ENCODE data around the gene KLHL15.
"Not testable (repeated sequence)": the region's sequence is repeated elsewhere in the genome, so short reads cannot be mapped to it uniquely, and the experiment has no call there.

Gene KLHL15, protein sequence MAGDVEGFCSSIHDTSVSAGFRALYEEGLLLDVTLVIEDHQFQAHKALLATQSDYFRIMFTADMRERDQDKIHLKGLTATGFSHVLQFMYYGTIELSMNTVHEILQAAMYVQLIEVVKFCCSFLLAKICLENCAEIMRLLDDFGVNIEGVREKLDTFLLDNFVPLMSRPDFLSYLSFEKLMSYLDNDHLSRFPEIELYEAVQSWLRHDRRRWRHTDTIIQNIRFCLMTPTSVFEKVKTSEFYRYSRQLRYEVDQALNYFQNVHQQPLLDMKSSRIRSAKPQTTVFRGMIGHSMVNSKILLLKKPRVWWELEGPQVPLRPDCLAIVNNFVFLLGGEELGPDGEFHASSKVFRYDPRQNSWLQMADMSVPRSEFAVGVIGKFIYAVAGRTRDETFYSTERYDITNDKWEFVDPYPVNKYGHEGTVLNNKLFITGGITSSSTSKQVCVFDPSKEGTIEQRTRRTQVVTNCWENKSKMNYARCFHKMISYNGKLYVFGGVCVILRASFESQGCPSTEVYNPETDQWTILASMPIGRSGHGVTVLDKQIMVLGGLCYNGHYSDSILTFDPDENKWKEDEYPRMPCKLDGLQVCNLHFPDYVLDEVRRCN

DNA sequence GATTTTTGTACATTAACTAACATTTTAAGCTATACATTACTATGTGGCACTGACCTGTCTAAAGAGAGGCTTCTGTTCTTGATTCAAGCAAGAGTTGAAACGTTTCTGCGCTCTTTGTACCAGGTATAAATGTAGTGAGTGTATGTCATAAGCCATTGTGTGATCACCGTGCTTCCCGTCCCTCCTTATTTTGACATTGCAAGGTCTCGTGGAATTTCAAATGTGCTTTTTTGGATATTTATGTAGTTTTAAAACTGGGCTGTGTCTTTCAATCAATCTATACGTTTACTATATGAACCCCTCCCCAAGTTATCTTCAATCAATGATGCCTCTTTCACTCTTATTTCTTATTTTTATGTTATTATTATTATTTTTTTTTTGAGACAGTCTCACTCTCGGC lies at the start of gene KLHL15:
Gene KLHL15, minus strand, starts transcription at position 101 of the 400 bp plus-strand sequence. CDS start 20,493 bp downstream, outside the sequence.
- no peaks in the 10 kb centered on the region for H3K36me3 ChIP-seq (ENCODE audit: control insufficient read depth in 2 of 2, insufficient read depth in 2 of 2, low read length in 2 of 2)
- peak within 1 kb of the TSS; percentile 90 for H3K27ac ChIP-seq (ENCODE audit: low read length)
- peak within 1 kb of the TSS; percentile 28 to 79 for H3K4me3 ChIP-seq (ENCODE audit: low read length in 2 of 2)
- H3K27me3 ChIP-seq (ENCODE audit: control insufficient read depth in 1 of 2, insufficient read depth in 2 of 2, low read length in 2 of 2): peaks cover 0 to 4% of the 10 kb centered on the region in 2 donors
- peak within 1 kb of the TSS; percentile 49 to 87 for H3K9ac ChIP-seq (ENCODE audit: low read length in 2 of 2)
- H3K4me1 ChIP-seq (ENCODE audit: control insufficient read depth, insufficient read depth, low read length): peaks cover 2% of the 10 kb centered on the region
- H3K9me3 ChIP-seq (ENCODE audit: control insufficient read depth in 2 of 2, low read length in 2 of 2): no peaks in the 10 kb centered on the region

DNA sequence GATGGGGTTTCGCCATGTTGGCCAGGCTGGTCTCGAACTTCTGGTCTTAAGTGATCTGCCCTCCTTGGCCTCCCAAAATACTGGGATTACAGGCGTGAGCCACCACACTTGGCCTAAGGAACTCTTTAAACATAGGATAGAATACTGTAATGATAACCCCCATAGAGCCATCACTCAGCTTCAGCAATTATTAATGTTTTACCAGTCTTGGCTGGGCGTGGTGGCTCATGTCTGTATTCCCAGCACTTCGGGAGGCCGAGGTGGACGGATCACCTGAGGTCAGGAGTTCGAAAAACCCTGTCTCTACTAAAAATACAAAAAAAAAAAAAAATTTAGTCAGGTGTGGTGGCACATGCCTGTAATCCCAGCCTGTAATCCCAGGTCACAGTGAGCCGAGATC lies 42.9 kb upstream of the KLHL15 start:
- Histone ChIP-seq H3K27ac (ENCODE audit: low read length) (no peak overlapping the region), H3K4me3 (ENCODE audit: low read length in 2 of 2) (no peak overlapping the region), H3K36me3 (ENCODE audit: control insufficient read depth in 2 of 2, insufficient read depth in 2 of 2, low read length in 2 of 2) (peaks cover 7 to 27% of the 10 kb centered on the region in 2 donors), H3K9me3 (ENCODE audit: control insufficient read depth in 2 of 2, low read length in 2 of 2) (no peaks in the 10 kb centered on the region), H3K9ac (ENCODE audit: low read length in 2 of 2) (no peak overlapping the region), H3K27me3 (ENCODE audit: control insufficient read depth in 1 of 2, insufficient read depth in 2 of 2, low read length in 2 of 2) (no peaks in the 10 kb centered on the region), H3K4me1 (ENCODE audit: control insufficient read depth, insufficient read depth, low read length) (no peaks in the 10 kb centered on the region)

DNA sequence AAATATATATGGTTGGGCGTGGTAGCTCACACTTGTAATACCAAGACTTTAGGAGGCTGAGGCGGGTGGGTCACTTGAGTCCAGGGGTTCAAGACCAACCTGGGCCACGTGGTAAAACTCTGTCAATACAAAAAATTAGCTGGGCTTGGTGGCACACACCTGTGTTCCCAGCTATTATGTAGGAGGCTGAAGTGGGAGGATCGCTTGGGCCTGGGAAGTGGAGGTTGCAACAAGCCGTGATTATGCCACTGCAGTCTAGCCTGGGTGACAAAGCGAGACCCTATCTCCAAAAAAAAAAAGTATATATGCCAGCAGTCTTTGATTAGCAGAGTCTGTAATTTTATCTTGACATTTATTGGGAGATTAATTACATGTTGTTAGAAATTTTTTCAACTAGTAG lies 36.5 kb upstream of the KLHL15 start:
- H3K9ac ChIP-seq (ENCODE audit: low read length in 2 of 2): no peak overlapping the region
- H3K27ac ChIP-seq (ENCODE audit: low read length): no peak overlapping the region
- H3K4me3 ChIP-seq (ENCODE audit: low read length in 2 of 2): no peak overlapping the region
- no peaks in the 10 kb centered on the region for H3K9me3 ChIP-seq (ENCODE audit: control insufficient read depth in 2 of 2, low read length in 2 of 2)
- H3K4me1 ChIP-seq (ENCODE audit: control insufficient read depth, insufficient read depth, low read length): no peaks in the 10 kb centered on the region
- no peaks in the 10 kb centered on the region for H3K27me3 ChIP-seq (ENCODE audit: control insufficient read depth in 1 of 2, insufficient read depth in 2 of 2, low read length in 2 of 2)
- peaks cover 13 to 35% of the 10 kb centered on the region in 2 donors for H3K36me3 ChIP-seq (ENCODE audit: control insufficient read depth in 2 of 2, insufficient read depth in 2 of 2, low read length in 2 of 2)

DNA sequence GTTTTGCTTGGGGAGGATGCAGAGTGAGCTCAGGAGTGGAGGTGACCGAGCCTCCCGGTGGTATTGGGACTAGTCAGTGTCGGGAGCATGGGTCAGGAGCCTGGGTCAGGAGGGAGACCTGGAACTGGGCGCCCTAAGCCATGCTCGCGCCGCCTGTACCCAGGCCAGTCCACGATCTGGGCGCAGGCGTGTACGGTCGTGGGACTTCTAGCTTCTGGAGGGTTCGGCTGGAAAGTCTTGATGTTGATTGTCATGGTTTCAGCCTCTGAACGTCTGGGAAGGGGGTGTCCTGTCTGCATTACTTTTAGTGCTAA lies 28.0 kb upstream of the KLHL15 start:
- Histone ChIP-seq H3K9ac (ENCODE audit: low read length in 2 of 2) (peak overlapping the region; percentile 91 to 96), H3K4me3 (ENCODE audit: low read length in 2 of 2) (peak overlapping the region in 1 of 2 donors; percentile 99), H3K36me3 (ENCODE audit: control insufficient read depth in 2 of 2, insufficient read depth in 2 of 2, low read length in 2 of 2) (peaks cover 9 to 15% of the 10 kb centered on the region in 2 donors), H3K4me1 (ENCODE audit: control insufficient read depth, insufficient read depth, low read length) (peaks cover 10% of the 10 kb centered on the region), H3K27me3 (ENCODE audit: control insufficient read depth in 1 of 2, insufficient read depth in 2 of 2, low read length in 2 of 2) (no peaks in the 10 kb centered on the region), H3K9me3 (ENCODE audit: control insufficient read depth in 2 of 2, low read length in 2 of 2) (no peaks in the 10 kb centered on the region), H3K27ac (ENCODE audit: low read length) (peak overlapping the region; percentile 90)

DNA sequence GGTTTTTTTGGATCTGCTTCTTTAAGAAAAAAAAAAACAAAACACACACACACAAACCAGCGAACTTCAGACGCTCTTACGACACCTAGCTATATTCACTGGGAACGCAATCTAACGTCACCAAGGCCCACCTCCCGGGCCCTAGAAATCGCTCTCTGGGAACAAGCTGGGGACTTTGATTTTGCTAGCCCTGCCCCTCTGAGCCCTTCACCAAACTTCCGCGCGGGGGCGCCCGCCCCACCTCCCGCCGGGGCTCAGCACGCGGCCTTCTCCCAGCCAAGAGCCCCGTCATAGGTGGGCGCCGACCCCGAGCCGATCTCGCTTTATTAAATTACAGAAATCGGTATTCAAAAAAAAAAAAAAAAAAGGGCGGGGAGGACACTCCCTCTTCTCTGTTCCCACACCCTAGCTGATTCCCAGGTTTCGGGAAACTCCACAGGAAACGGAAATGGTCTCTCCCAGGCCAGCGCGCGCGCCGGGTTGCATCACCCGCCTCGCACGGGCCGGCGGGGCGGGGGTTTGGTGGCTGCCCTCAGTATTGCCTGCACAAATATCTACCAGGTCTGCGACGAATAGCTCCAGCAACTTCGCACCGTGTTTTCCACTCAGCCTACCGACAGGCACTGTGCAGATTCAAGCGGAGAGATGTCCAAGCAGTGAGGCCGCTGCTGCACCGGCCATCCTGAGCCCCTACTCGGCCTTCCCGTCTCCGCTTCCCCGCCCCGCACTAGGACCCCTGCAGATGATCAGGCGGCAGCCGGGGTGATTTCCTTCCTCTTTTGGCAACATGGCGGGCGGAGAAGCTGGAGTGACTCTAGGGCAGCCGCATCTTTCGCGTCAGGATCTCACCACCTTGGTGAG lies 27.4 kb upstream of the KLHL15 start, which contains the start of gene EIF2S3:
Gene EIF2S3, plus strand, starts transcription at position 775 of the 861 bp plus-strand sequence. Its CDS starts 13 bp downstream, at position 788.
- H3K9ac ChIP-seq (ENCODE audit: low read length in 2 of 2): peak within 1 kb of the TSS; percentile 91 to 96
- no peaks in the 10 kb centered on the region for H3K9me3 ChIP-seq (ENCODE audit: control insufficient read depth in 2 of 2, low read length in 2 of 2)
- peak within 1 kb of the TSS; percentile 11 to 99 for H3K4me3 ChIP-seq (ENCODE audit: low read length in 2 of 2)
- no peaks in the 10 kb centered on the region for H3K27me3 ChIP-seq (ENCODE audit: control insufficient read depth in 1 of 2, insufficient read depth in 2 of 2, low read length in 2 of 2)
- peaks cover 10% of the 10 kb centered on the region for H3K4me1 ChIP-seq (ENCODE audit: control insufficient read depth, insufficient read depth, low read length)
- H3K36me3 ChIP-seq (ENCODE audit: control insufficient read depth in 2 of 2, insufficient read depth in 2 of 2, low read length in 2 of 2): peaks cover 5 to 13% of the 10 kb centered on the region in 2 donors
- peak within 1 kb of the TSS; percentile 90 for H3K27ac ChIP-seq (ENCODE audit: low read length)

DNA sequence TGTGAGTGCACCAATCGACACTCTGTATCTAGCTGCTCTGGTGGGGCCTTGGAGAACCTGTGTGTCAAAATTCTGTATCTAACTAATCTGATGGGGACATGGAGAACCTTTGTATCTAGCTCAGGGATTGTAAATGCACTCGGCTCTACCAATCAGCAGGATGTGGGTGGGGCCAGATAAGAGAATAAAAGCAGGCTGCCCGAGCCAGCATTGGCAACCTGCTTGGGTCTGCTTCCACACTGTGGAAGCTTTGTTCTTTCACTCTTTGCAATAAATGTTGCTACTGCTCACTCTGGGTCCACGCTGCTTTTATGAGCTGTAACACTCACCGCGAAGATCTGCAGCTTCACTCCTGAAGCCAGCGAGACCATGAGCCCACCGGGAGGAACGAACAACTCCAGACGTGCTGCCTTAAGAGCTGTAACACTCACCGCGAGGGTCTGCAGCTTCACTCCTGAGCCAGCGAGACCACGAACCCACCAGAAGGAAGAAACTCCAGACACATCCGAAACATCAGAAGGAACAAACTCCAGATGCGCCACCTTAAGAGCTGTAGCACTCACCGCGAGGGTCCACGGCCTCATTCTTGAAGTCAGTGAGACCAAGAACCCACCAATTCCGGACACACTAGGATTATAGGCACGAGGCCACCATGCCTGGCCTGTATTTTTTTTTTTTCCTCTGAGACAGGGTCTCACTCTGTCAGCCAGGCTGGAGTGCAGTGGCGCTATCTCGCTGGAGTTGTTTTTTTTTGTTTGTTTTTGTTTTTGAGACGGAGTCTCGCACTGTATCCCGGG lies 23.7 kb upstream of the KLHL15 start:
- H3K9me3 ChIP-seq (ENCODE audit: control insufficient read depth in 2 of 2, low read length in 2 of 2); H3K27ac ChIP-seq (ENCODE audit: low read length); H3K27me3 ChIP-seq (ENCODE audit: control insufficient read depth in 1 of 2, insufficient read depth in 2 of 2, low read length in 2 of 2); H3K36me3 ChIP-seq (ENCODE audit: control insufficient read depth in 2 of 2, insufficient read depth in 2 of 2, low read length in 2 of 2); H3K9ac ChIP-seq (ENCODE audit: low read length in 2 of 2); H3K4me1 ChIP-seq (ENCODE audit: control insufficient read depth, insufficient read depth, low read length); H3K4me3 ChIP-seq (ENCODE audit: low read length in 2 of 2): not testable (repeated sequence)

DNA sequence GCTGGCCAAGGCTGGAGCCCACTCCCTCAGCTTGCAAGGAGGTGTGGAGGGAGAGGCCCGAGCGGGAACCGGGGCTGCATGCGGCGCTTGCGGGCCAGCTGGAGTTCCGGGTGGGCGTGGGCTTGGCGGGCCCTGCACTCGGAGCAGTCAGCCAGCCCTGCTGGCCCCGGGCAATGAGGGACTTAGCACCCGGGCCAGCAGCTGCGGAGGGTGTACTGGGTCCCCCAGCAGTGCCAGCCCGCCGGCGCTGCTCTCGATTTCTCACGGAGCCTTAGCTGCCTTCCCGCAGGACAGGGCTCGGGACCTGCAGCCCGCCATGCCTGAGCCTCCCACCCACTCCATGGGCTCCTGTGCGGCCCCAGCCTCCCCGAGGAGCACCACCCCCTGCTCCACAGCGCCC lies 22.7 kb upstream of the KLHL15 start:
- H3K9ac ChIP-seq (ENCODE audit: low read length in 2 of 2); H3K27me3 ChIP-seq (ENCODE audit: control insufficient read depth in 1 of 2, insufficient read depth in 2 of 2, low read length in 2 of 2); H3K27ac ChIP-seq (ENCODE audit: low read length); H3K4me1 ChIP-seq (ENCODE audit: control insufficient read depth, insufficient read depth, low read length); H3K36me3 ChIP-seq (ENCODE audit: control insufficient read depth in 2 of 2, insufficient read depth in 2 of 2, low read length in 2 of 2); H3K4me3 ChIP-seq (ENCODE audit: low read length in 2 of 2); H3K9me3 ChIP-seq (ENCODE audit: control insufficient read depth in 2 of 2, low read length in 2 of 2): not testable (repeated sequence)

DNA sequence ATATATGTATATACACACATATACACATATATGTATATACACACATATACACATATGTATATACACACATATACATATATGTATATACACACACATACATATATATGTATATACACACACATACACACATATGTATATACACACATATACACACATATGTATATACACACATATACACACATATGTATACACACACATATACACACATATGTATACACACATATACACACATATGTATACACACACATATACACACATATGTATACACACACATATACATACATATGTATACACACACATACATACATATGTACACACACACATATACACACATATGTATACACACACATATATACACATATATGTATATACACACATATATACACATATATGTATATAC lies 19.1 kb upstream of the KLHL15 start:
- not testable (repeated sequence) for H3K27ac ChIP-seq (ENCODE audit: low read length); H3K27me3 ChIP-seq (ENCODE audit: control insufficient read depth in 1 of 2, insufficient read depth in 2 of 2, low read length in 2 of 2); H3K9ac ChIP-seq (ENCODE audit: low read length in 2 of 2); H3K9me3 ChIP-seq (ENCODE audit: control insufficient read depth in 2 of 2, low read length in 2 of 2); H3K4me3 ChIP-seq (ENCODE audit: low read length in 2 of 2); H3K36me3 ChIP-seq (ENCODE audit: control insufficient read depth in 2 of 2, insufficient read depth in 2 of 2, low read length in 2 of 2); H3K4me1 ChIP-seq (ENCODE audit: control insufficient read depth, insufficient read depth, low read length)

DNA sequence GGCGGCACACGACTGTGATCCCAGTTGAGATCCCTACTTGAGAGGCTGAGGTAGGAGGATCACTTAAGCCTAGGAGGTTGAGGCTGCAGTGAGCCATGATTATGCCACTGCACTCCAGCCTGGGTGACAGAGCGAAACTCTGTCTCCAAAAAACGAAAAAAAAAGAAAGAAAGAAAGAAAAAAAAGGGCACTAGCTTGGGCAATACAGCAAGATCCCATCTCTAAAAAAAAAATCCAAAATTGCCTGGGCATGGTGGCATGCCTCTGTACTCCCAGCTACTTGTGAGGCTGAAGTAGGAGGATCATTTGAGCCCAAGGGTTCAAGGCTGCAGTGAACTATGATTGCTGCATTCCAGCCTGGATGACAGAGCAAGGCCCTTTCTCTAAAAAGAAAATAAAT lies 10.7 kb upstream of the KLHL15 start:
- Histone ChIP-seq H3K4me1 (ENCODE audit: control insufficient read depth, insufficient read depth, low read length) (no peaks in the 10 kb centered on the region), H3K27ac (ENCODE audit: low read length) (no peak overlapping the region), H3K27me3 (ENCODE audit: control insufficient read depth in 1 of 2, insufficient read depth in 2 of 2, low read length in 2 of 2) (no peaks in the 10 kb centered on the region), H3K4me3 (ENCODE audit: low read length in 2 of 2) (no peak overlapping the region), H3K36me3 (ENCODE audit: control insufficient read depth in 2 of 2, insufficient read depth in 2 of 2, low read length in 2 of 2) (no peaks in the 10 kb centered on the region), H3K9me3 (ENCODE audit: control insufficient read depth in 2 of 2, low read length in 2 of 2) (no peaks in the 10 kb centered on the region), H3K9ac (ENCODE audit: low read length in 2 of 2) (no peak overlapping the region)

DNA sequence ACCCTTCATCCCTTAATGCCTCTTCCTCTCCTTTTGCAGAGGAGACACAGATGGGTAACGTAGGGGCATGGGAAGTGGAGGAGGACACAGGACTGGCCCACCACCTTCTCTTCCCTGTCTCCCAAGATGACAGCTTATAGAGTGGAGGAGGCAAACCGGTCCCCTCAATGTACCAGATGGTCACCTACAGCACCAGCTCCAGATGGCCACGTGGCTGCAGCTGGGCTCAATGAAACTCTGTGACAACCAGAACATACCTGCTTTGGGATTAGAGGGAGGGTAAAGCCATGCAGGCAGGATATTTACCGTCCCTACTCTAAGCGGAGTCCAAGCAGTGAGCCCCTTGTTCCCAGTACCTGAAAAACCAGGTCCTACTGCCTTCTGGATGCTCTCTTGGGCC lies 7.5 kb upstream of the KLHL15 start:
- Histone ChIP-seq H3K4me3 (ENCODE audit: low read length in 2 of 2) (no peak overlapping the region), H3K27ac (ENCODE audit: low read length) (no peak overlapping the region), H3K4me1 (ENCODE audit: control insufficient read depth, insufficient read depth, low read length) (no peaks in the 10 kb centered on the region), H3K9ac (ENCODE audit: low read length in 2 of 2) (no peak overlapping the region), H3K9me3 (ENCODE audit: control insufficient read depth in 2 of 2, low read length in 2 of 2) (no peaks in the 10 kb centered on the region), H3K27me3 (ENCODE audit: control insufficient read depth in 1 of 2, insufficient read depth in 2 of 2, low read length in 2 of 2) (peaks cover 0 to 2% of the 10 kb centered on the region in 2 donors), H3K36me3 (ENCODE audit: control insufficient read depth in 2 of 2, insufficient read depth in 2 of 2, low read length in 2 of 2) (no peaks in the 10 kb centered on the region)

Measured in stomach smooth muscle (tissue), 2 donors.